Upper lobe of left lung (tissue), 4 donors: ENCODE data around the gene LRRC37A2.
"Not testable (repeated sequence)": the region's sequence is repeated elsewhere in the genome, so short reads cannot be mapped to it uniquely, and the experiment has no call there.

Experiments used
- CTCF ChIP-seq, 6 experiments: fragments of 450-650 bp in 4 of 6; fragments of 200-600 bp in 2 of 6; sonication (generic) in 2 of 6; IDR thresholded peaks; one replicate each; pipeline ENCODE4 v1.5.1; 2016 to 2019; ENCODE audit warnings: antibody characterized with exemption in 6 of 6
- EP300 ChIP-seq, 4 donors: sonication (generic); formaldehyde crosslinking; IDR thresholded peaks; one replicate each; pipeline ENCODE4 v1.5.1; 2017; ENCODE audit warnings: antibody characterized with exemption in 4 of 4, control low read depth in 2 of 4
- POLR2A ChIP-seq, 4 donors: fragments of 450-650 bp; IDR thresholded peaks; one replicate each; pipeline ENCODE4 v1.5.1; 2016 to 2017; ENCODE audit warnings: antibody characterized with exemption in 4 of 4, mild to moderate bottlenecking in 2 of 4

GRCh38 chr17:46534716-46535115 lies 22.4 kb downstream of the LRRC37A2 start:
- not testable (repeated sequence) for TF ChIP-seq EP300, CTCF, POLR2A (IDR thresholded peaks at IDR 0.05)
